IMR-90 (cell line): ENCODE measurements around the gene PHKA1.

Source experiments
- BHLHE40 ChIP-seq: fragments of 150-350 bp; IDR thresholded peaks from 2 replicates; pipeline ENCODE4 v1.6.1; 2016; ENCODE audit warnings: mild to moderate bottlenecking, low read depth, low read length
- CEBPB ChIP-seq: IDR thresholded peaks from 2 replicates; pipeline ENCODE4 v1.6.1; 2012; ENCODE audit warnings: low read depth, low read length, improper control_type of control experiment
- CTCF ChIP-seq: conservative IDR thresholded peaks from 2 replicates; pipeline ENCODE4 v1.5.1; 2012; ENCODE audit warnings: mild to moderate bottlenecking, low read depth, low read length, improper control_type of control experiment
- FOS ChIP-seq: fragments of 150-350 bp; IDR thresholded peaks from 2 replicates; pipeline ENCODE4 v1.6.1; 2016; ENCODE audit warnings: low read depth, low read length
- MAFK ChIP-seq: IDR thresholded peaks from 2 replicates; pipeline ENCODE4 v1.6.1; 2012; ENCODE audit warnings: low read depth, low read length, improper control_type of control experiment
- MAZ ChIP-seq: IDR thresholded peaks from 2 replicates; pipeline ENCODE4 v1.6.1; 2012; ENCODE audit warnings: low read depth, mild to moderate bottlenecking, low read length, improper control_type of control experiment, moderate library complexity, borderline replicate concordance
- MXI1 ChIP-seq: IDR thresholded peaks from 2 replicates; pipeline ENCODE4 v1.6.1; 2012; ENCODE audit warnings: low read depth, mild to moderate bottlenecking, low read length, moderate library complexity, borderline replicate concordance
- POLR2A ChIP-seq: IDR thresholded peaks from 2 replicates; pipeline ENCODE4 v1.6.1; 2012; ENCODE audit warnings: mild to moderate bottlenecking, low read depth, low read length
- RAD21 ChIP-seq: IDR thresholded peaks from 2 replicates; pipeline ENCODE4 v1.6.1; 2012; ENCODE audit warnings: low read length, improper control_type of control experiment
- RCOR1 ChIP-seq: IDR thresholded peaks from 2 replicates; pipeline ENCODE4 v1.6.1; 2012; ENCODE audit warnings: mild to moderate bottlenecking, low read length, improper control_type of control experiment; ENCODE audit not compliant: insufficient replicate concordance
- RFX5 ChIP-seq: IDR thresholded peaks from 2 replicates; pipeline ENCODE4 v1.8.0; 2012; ENCODE audit warnings: low read depth, mild to moderate bottlenecking, low read length, moderate library complexity
- SMC3 ChIP-seq: fragments of 150-350 bp; IDR thresholded peaks from 2 replicates; pipeline ENCODE4 v1.6.1; 2016; ENCODE audit warnings: low read depth, mild to moderate bottlenecking, antibody characterized with exemption, low read length, moderate library complexity
- TF ChIP-seq, protein P1 (sequence below): fragments of 150-350 bp; IDR thresholded peaks from 2 replicates; pipeline ENCODE4 v1.6.1; 2016; ENCODE audit warnings: low read depth, mild to moderate bottlenecking, low read length, moderate library complexity, borderline replicate concordance

DNA sequence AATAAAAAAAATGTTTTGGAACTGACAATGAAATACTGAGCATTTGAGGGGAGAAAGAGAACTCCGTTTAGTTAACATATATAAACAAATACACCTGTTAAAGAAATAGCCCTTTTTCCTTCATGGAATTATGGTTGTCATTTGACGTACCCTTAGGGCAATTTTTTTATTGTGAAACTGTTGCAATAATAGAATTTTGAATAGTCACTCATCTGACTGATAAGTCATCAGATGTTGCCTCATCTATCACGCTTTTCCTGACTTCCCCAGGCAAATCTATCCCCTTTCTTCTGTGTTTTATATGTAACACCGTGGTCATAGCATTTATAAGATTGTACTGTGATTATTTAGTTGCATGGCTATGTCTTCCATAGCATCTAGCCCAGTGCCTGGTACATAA is 72.5 kb downstream of the PHKA1 start:
- no peak for TF ChIP-seq RAD21
- no peak for TF ChIP-seq RCOR1
- no peak for TF ChIP-seq CTCF
- no peak for TF ChIP-seq FOS
- TF ChIP-seq MAZ: no peak
- TF ChIP-seq POLR2A: no peak
- TF ChIP-seq CEBPB: 0 out of 2 replicates have a peak, but pooled peaks have one; percentile 2
- no peak for TF ChIP-seq MAFK
- TF ChIP-seq SMC3: no peak
- TF ChIP-seq RFX5: no peak
- no peak for TF ChIP-seq MXI1
- TF ChIP-seq, protein P1, sequence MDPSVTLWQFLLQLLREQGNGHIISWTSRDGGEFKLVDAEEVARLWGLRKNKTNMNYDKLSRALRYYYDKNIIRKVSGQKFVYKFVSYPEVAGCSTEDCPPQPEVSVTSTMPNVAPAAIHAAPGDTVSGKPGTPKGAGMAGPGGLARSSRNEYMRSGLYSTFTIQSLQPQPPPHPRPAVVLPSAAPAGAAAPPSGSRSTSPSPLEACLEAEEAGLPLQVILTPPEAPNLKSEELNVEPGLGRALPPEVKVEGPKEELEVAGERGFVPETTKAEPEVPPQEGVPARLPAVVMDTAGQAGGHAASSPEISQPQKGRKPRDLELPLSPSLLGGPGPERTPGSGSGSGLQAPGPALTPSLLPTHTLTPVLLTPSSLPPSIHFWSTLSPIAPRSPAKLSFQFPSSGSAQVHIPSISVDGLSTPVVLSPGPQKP: no peak
- TF ChIP-seq BHLHE40: no peak
